ENCODE data around the gene DOC2A. TPM values are rescaled to one million over a fixed set of nuclear protein-coding genes. Genes with fewer than 3 reads are reported as not detected.
"Not testable (repeated sequence)": the region's sequence is repeated elsewhere in the genome, so short reads cannot be mapped to it uniquely, and the experiment has no call there.

The DOC2A gene
- total and polyA plus RNA-seq, 10 donors = 0.74 to 4.8 (median 2.5) TPM

- 93 to 97% (median 95%) methylated on average over 2 of the region's 2 CpGs for WGBS, 5 donors
- no peak for DNase-seq
- intact Hi-C loops (cut with DNase I; ENCODE audit: low total_unique reads) = no loop called here
- Histone ChIP-seq H3K4me1 (peaks cover 0 to 18% (median 15%) of the 10 kb centered on the region in 6 donors), H3K9me3 (no peaks in the 10 kb centered on the region), H3K36me3 (no peaks in the 10 kb centered on the region), H3K27ac (no peak overlapping the region), H3K27me3 (replicated peaks in 1 of 7) (peaks cover 0 to 7% (median 3%) of the 10 kb centered on the region in 7 donors), H3K4me3 (no peak overlapping the region)
- TF ChIP-seq POLR2AphosphoS5 (IDR thresholded peaks at IDR 0.05) (no peak), CTCF (IDR thresholded peaks at IDR 0.05 in 8 of 11, conservative IDR thresholded peaks at IDR 0.05 in 3 of 11) (no peak), POLR2A (IDR thresholded peaks at IDR 0.05) (no peak)
Observed at GRCh38 chr16:30017277-30017656, 6.4 kb upstream of the DOC2A start.

GRCh38 chr16:30016555-30017276 is 5.9 kb upstream of the DOC2A start:
- TF ChIP-seq POLR2AphosphoS5 (IDR thresholded peaks at IDR 0.05) (no peak), POLR2A (IDR thresholded peaks at IDR 0.05) (no peak), CTCF (IDR thresholded peaks at IDR 0.05 in 8 of 11, conservative IDR thresholded peaks at IDR 0.05 in 3 of 11) (no peak)
- no peaks in the 10 kb centered on the region for H3K36me3 ChIP-seq
- H3K4me3 ChIP-seq = no peak overlapping the region
- 77 to 86% (median 85%) methylated on average over 7 to 8 of the region's 8 CpGs for WGBS, 5 donors
- DNase-seq = no peak
- no peaks in the 10 kb centered on the region for H3K9me3 ChIP-seq
- peaks cover 0 to 12% (median 8%) of the 10 kb centered on the region in 7 donors for H3K27me3 ChIP-seq (replicated peaks in 1 of 7)
- H3K4me1 ChIP-seq = peaks cover 0 to 20% (median 13%) of the 10 kb centered on the region in 6 donors
- intact Hi-C loops (cut with DNase I; ENCODE audit: low total_unique reads) = no loop called here
- no peak overlapping the region for H3K27ac ChIP-seq

- H3K4me3 ChIP-seq; H3K36me3 ChIP-seq; DNase-seq; H3K27ac ChIP-seq; intact Hi-C loops (cut with DNase I; ENCODE audit: low total_unique reads); H3K9me3 ChIP-seq: not testable (repeated sequence)
- WGBS, 5 donors = 85 to 93% (median 89%) methylated on average over 7 of the region's 7 CpGs
- Histone ChIP-seq H3K27me3 (replicated peaks in 1 of 7) (peaks cover 0 to 25% (median 21%) of the 10 kb centered on the region in 7 donors), H3K4me1 (peaks cover 6 to 20% (median 14%) of the 10 kb centered on the region in 6 donors)
Observed at GRCh38 chr16:30015450-30015849, 4.6 kb upstream of the DOC2A start.

GRCh38 chr16:30012598-30012997 is 1.8 kb upstream of the DOC2A start:
- H3K36me3 ChIP-seq; DNase-seq; H3K27ac ChIP-seq; H3K9me3 ChIP-seq; intact Hi-C loops (cut with DNase I; ENCODE audit: low total_unique reads); H3K4me3 ChIP-seq: not testable (repeated sequence)
- H3K27me3 ChIP-seq (replicated peaks in 1 of 7) = peaks cover 0 to 49% (median 34%) of the 10 kb centered on the region in 7 donors
- 86 to 91% (median 88%) methylated on average over 14 of the region's 14 CpGs for WGBS, 5 donors
- peaks cover 6 to 27% (median 20%) of the 10 kb centered on the region in 6 donors for H3K4me1 ChIP-seq

- WGBS, 5 donors = 23 to 32% (median 25%) methylated on average over 26 to 31 of the region's 31 CpGs
- peaks cover 0 to 49% (median 34%) of the 10 kb centered on the region in 7 donors for H3K27me3 ChIP-seq (replicated peaks in 1 of 7)
- H3K9me3 ChIP-seq = no peaks in the 10 kb centered on the region
- DNase-seq = no peak
- peaks cover 6 to 27% (median 20%) of the 10 kb centered on the region in 6 donors for H3K4me1 ChIP-seq
- no peaks in the 10 kb centered on the region for H3K36me3 ChIP-seq
- TF ChIP-seq POLR2A (IDR thresholded peaks at IDR 0.05) = no peak
- TF ChIP-seq CTCF (IDR thresholded peaks at IDR 0.05 in 8 of 11, conservative IDR thresholded peaks at IDR 0.05 in 3 of 11) = no peak
- no peak for TF ChIP-seq POLR2AphosphoS5 (IDR thresholded peaks at IDR 0.05)
- peak overlapping the region in 7 of 8 donors; percentile 32 to 70 (median 45) for H3K4me3 ChIP-seq
- no peak overlapping the region for H3K27ac ChIP-seq
- intact Hi-C loops (cut with DNase I; ENCODE audit: low total_unique reads) = no loop called here
Observed at GRCh38 chr16:30011714-30012504, 1.1 kb upstream of the DOC2A start.
